Activated CD8-positive, alpha-beta T cell treated with anti-CD3 and anti-CD28 coated beads, Interleukin-2, amount 10 ng/mL, durations not matched to agents 7 days and 5 days (primary cell): Measurements from ENCODE around the gene WRAP73. TPM values are rescaled to one million over a fixed set of nuclear protein-coding genes. Genes with fewer than 3 reads are reported as not detected.

Experiments
- total RNA-seq, 2 experiments: library from RNA; stranded (reverse); gene quantifications; one replicate each; pipeline ENCODE4 v1.2.3, GENCODE V29; 2021

Gene WRAP73
- total RNA-seq, 2 experiments from 2014 or later: 33.1 to 36.7 TPM

Other genes starting within 250 kb of the WRAP73 start
- not detected for gene ARHGEF16, start 195.4 kb downstream of the WRAP73 start, total RNA-seq
- 1 to 10 TPM; 7.1 to 8.3 TPM for gene MEGF6, start 38.6 kb downstream of the WRAP73 start, total RNA-seq
- gene TPRG1L, start 25.1 kb downstream of the WRAP73 start, total RNA-seq: 10 to 100 TPM in 1 of 2 experiments, 1 to 10 TPM in 1; 9.9 to 10.0 TPM
- gene TP73, start 2.4 kb upstream of the WRAP73 start, total RNA-seq: 1 to 10 TPM; 1.3 to 1.4 TPM
- gene CCDC27, start 102.3 kb upstream of the WRAP73 start, total RNA-seq: not detected
- not detected for gene SMIM1, start 122.6 kb upstream of the WRAP73 start, total RNA-seq
- 10 to 100 TPM; 36.4 to 39.5 TPM for gene LRRC47, start 146.4 kb upstream of the WRAP73 start, total RNA-seq
- gene CEP104, start 207.1 kb upstream of the WRAP73 start, total RNA-seq: 10 to 100 TPM; 41.2 to 47.0 TPM
- 10 to 100 TPM in 1 of 2 experiments, 1 to 10 TPM in 1; 8.8 to 10.2 TPM for gene DFFB, start 207.4 kb upstream of the WRAP73 start, total RNA-seq